B cell (primary cell): ENCODE data around the gene INTS14.

Experiments
- CTCF ChIP-seq: fragments of 200-600 bp; IDR thresholded peaks from one replicate; pipeline ENCODE4 v1.8.0; 2022; ENCODE audit warnings: antibody characterized with exemption, mild to moderate bottlenecking
- EZH2 ChIP-seq: IDR thresholded peaks from 2 replicates; pipeline ENCODE4 v1.6.1; 2012; ENCODE audit warnings: borderline replicate concordance, low read depth, mild to moderate bottlenecking, moderate library complexity, low read length; ENCODE audit not compliant: insufficient read depth, poor library complexity, severe bottlenecking

GRCh38 chr15:65603559-65603958 lies 7.4 kb downstream of the INTS14 start:
- TF ChIP-seq CTCF (no peak), EZH2 (no peak)
